Neuronal stem cell (in vitro differentiated cells): ENCODE measurements around the gene CENPU.
A peak's percentile ranks its signal among the peaks of the same experiment; 100 is the strongest.

ENCODE experiments used
- DNase-seq: peaks from one replicate; pipeline ENCODE4 v3.0.0-alpha.2; 2013; ENCODE audit warnings: low spot score
- H2AFZ ChIP-seq: one replicate; pipeline ENCODE4 v1.6.1; 2013; ENCODE audit warnings: mild to moderate bottlenecking, low read length, inconsistent platforms
- H2AK5ac ChIP-seq: 2 replicates; pipeline ENCODE4 v1.6.1; 2013; ENCODE audit warnings: low read depth, mild to moderate bottlenecking, inconsistent platforms, low read length, moderate library complexity, mixed read lengths
- H2BK120ac ChIP-seq: 2 replicates; pipeline ENCODE4 v1.6.1; 2013; ENCODE audit warnings: low read depth, mild to moderate bottlenecking, inconsistent platforms, low read length, moderate library complexity, mixed read lengths
- H2BK12ac ChIP-seq: one replicate; pipeline ENCODE4 v1.6.1; 2013; ENCODE audit warnings: low read length, inconsistent platforms
- H2BK15ac ChIP-seq: 2 replicates; pipeline ENCODE4 v1.6.1; 2013; ENCODE audit warnings: mild to moderate bottlenecking, low read length, inconsistent platforms, mixed read lengths
- H2BK5ac ChIP-seq: one replicate; pipeline ENCODE4 v1.6.1; 2013; ENCODE audit warnings: inconsistent platforms, mild to moderate bottlenecking, low read length, moderate library complexity
- H3K14ac ChIP-seq: one replicate; pipeline ENCODE4 v1.6.1; 2013; ENCODE audit warnings: low read length, inconsistent platforms
- H3K18ac ChIP-seq: 2 replicates; pipeline ENCODE4 v1.6.1; 2013; ENCODE audit warnings: low read length, inconsistent platforms
- H3K23ac ChIP-seq: 2 replicates; pipeline ENCODE4 v1.6.1; 2013; ENCODE audit warnings: low read depth, mild to moderate bottlenecking, mixed read lengths, low read length, inconsistent platforms; ENCODE audit not compliant: poor library complexity
- H3K27ac ChIP-seq: replicated peaks from 3 replicates; pipeline ENCODE4 v1.5.1; 2013; ENCODE audit warnings: low read length, inconsistent platforms
- H3K27me3 ChIP-seq, 3 experiments: 2 replicates each; pipeline ENCODE4 v1.6.1; 2013; ENCODE audit warnings: low read length in 3 of 3, mild to moderate bottlenecking in 2 of 3, inconsistent platforms in 1 of 3, low read depth in 1 of 3, mixed read lengths in 1 of 3, moderate library complexity in 1 of 3; ENCODE audit not compliant: control insufficient read depth in 3 of 3, insufficient read depth in 3 of 3
- H3K36me3 ChIP-seq, 2 donors: replicated peaks in 1 of 2; 2 replicates each; pipeline ENCODE4 v1.6.1; 2013; ENCODE audit warnings: low read length in 2 of 2; ENCODE audit not compliant: control insufficient read depth in 2 of 2, insufficient read depth in 2 of 2
- H3K4ac ChIP-seq: 2 replicates; pipeline ENCODE4 v1.6.1; 2013; ENCODE audit warnings: inconsistent platforms, mild to moderate bottlenecking, low read length, moderate library complexity
- H3K4me1 ChIP-seq, 2 donors: 1 replicate in 1 of 2; 2 replicates in 1 of 2; pipeline ENCODE4 v1.6.1; 2013; ENCODE audit warnings: low read length in 2 of 2, low read depth in 1 of 2; ENCODE audit not compliant: control insufficient read depth in 2 of 2, insufficient read depth in 1 of 2
- H3K4me2 ChIP-seq: one replicate; pipeline ENCODE4 v1.6.1; 2013; ENCODE audit warnings: mild to moderate bottlenecking, low read length, inconsistent platforms; ENCODE audit not compliant: insufficient read depth, poor library complexity, severe bottlenecking
- H3K4me3 ChIP-seq, 2 donors: 2 replicates each; pipeline ENCODE4 v1.5.1; 2013; ENCODE audit warnings: low read length in 2 of 2, mild to moderate bottlenecking in 2 of 2, inconsistent platforms in 1 of 2, moderate library complexity in 1 of 2
- H3K79me1 ChIP-seq: one replicate; pipeline ENCODE4 v1.6.1; 2013; ENCODE audit warnings: low read depth, mild to moderate bottlenecking, inconsistent platforms, low read length, moderate library complexity
- H3K9ac ChIP-seq: one replicate; pipeline ENCODE4 v1.6.1; 2013; ENCODE audit warnings: mild to moderate bottlenecking, low read depth, low read length, inconsistent platforms; ENCODE audit not compliant: poor library complexity
- H3K9me3 ChIP-seq, 2 donors: replicated peaks in 1 of 2; 2 replicates each; pipeline versions ENCODE3 to v1.6.1; 2013; ENCODE audit warnings: low read length in 2 of 2, mild to moderate bottlenecking in 2 of 2, inconsistent platforms in 1 of 2, low read depth in 1 of 2, mixed read lengths in 1 of 2, moderate library complexity in 1 of 2; ENCODE audit not compliant: control insufficient read depth in 2 of 2, insufficient read depth in 1 of 2
- H4K8ac ChIP-seq: one replicate; pipeline ENCODE4 v1.6.1; 2013; ENCODE audit warnings: low read depth, mild to moderate bottlenecking, inconsistent platforms, low read length, moderate library complexity
- H4K91ac ChIP-seq: one replicate; pipeline ENCODE4 v1.6.1; 2013; ENCODE audit warnings: low read length, low read depth, mild to moderate bottlenecking, inconsistent platforms; ENCODE audit not compliant: poor library complexity
- WGBS, 2 donors: extraction: QIAGEN DNeasy Blood & Tissue Kit; methylation state at CpG; one replicate each; pipeline ENCODE4 v1.1.7; 2013; ENCODE audit warnings: missing lambda C conversion rate in 2 of 2, mixed read lengths in 1 of 2; ENCODE audit not compliant: insufficient read length in 2 of 2, insufficient replicate concordance in 1 of 2; ENCODE audit errors: extremely low coverage in 2 of 2; 5-methylcytosine and 5-hydroxymethylcytosine counted together

CENPU gene

DNA sequence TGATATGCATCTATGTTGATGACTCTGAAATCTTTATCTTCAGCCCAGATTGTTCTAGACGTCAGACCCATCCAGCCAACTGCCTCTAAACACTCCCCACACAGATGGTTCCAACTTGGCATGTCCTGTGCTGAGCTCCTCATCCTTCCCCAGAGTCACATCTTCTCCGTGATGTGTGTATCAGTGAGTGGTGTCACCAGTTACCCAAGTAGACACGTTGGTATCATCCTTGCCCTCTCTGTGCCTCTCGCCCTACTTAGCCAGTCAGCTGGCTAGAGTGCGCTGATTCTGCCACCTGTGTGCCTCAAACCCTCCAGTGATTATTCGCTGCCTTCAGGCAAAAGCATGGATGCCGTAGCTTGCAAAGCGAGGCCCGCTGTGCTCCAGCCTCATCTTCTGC lies 65.8 kb downstream of the CENPU start:
- Histone ChIP-seq H3K4me2 (no peak overlapping the region), H3K27ac (no peak overlapping the region), H3K23ac (no peak overlapping the region), H3K79me1 (peaks cover 2% of the 10 kb centered on the region), H2BK120ac (no peak overlapping the region), H2BK12ac (no peak overlapping the region), H3K4me3 (peak overlapping the region in 1 of 2 donors; percentile 24), H3K9me3 (no peaks in the 10 kb centered on the region), H3K4me1 (no peaks in the 10 kb centered on the region), H4K91ac (no peak overlapping the region), H3K4ac (no peak overlapping the region), H2AK5ac (no peak overlapping the region), H2BK15ac (no peak overlapping the region), H2BK5ac (no peak overlapping the region), H3K18ac (no peak overlapping the region), H3K14ac (no peak overlapping the region), H3K36me3 (peaks cover 11 to 92% of the 10 kb centered on the region in 2 donors), H2AFZ (no peak overlapping the region), H4K8ac (no peak overlapping the region), H3K9ac (no peak overlapping the region), H3K27me3 (no peaks in the 10 kb centered on the region)
- WGBS, 2 donors = no CpG with 5 or more reads among the region's 9 CpGs
- no peak for DNase-seq

- Histone ChIP-seq H3K4ac (no peak overlapping the region), H3K27ac (no peak overlapping the region), H2BK120ac (no peak overlapping the region), H2AK5ac (no peak overlapping the region), H2AFZ (no peak overlapping the region), H2BK12ac (no peak overlapping the region), H2BK5ac (no peak overlapping the region), H3K18ac (no peak overlapping the region), H4K8ac (no peak overlapping the region), H3K4me2 (no peak overlapping the region), H4K91ac (no peak overlapping the region), H3K9me3 (no peaks in the 10 kb centered on the region), H3K27me3 (no peaks in the 10 kb centered on the region), H3K79me1 (no peaks in the 10 kb centered on the region), H3K4me3 (no peak overlapping the region), H3K14ac (no peak overlapping the region), H3K36me3 (peaks cover 4 to 84% of the 10 kb centered on the region in 2 donors), H2BK15ac (no peak overlapping the region), H3K9ac (no peak overlapping the region), H3K4me1 (no peaks in the 10 kb centered on the region), H3K23ac (no peak overlapping the region)
- WGBS, 2 donors = no CpG with 5 or more reads among the region's 6 CpGs
- DNase-seq = no peak
Observed at GRCh38 chr4:184666670-184667069, 67.2 kb downstream of the CENPU start.

DNA sequence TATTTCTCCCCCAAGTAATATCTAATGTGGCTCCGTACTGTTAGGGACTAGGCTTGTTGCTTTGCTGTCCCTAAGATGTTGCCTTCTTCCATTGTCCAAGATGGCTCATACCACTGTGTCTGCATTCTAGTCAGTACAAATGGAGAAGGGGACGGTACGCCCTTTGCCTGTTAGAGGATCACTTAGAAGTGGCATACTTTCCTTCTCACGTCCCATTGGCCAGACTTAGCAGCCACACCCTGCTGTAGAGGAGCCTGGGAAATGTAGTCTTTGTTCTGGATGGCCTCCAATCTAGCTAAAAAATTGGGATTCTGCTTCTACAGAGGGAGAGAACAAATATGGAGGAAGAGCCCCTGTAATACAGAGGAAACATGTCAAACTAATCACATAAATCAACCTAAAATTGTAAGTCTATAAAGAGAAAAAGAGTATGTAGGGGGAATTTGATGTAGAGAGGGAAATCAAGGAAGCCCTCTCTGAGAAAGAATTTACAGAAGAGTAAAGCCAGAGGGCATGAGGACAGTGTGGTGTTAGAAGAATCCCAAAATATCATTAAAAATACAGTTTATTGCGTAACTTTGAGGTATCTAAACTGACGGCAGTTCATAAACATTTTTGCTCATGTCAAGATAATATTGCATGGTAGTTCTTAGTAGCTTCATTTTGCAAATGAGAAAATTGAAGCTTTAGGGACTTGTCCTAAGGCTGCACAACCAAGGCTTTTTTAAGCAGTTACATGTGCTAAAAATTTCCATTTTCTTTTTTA lies 69.3 kb downstream of the CENPU start:
- no peaks in the 10 kb centered on the region for H3K4me1 ChIP-seq
- no peak for DNase-seq

GRCh38 chr4:184662236-184662635 lies 71.7 kb downstream of the CENPU start:
- no peaks in the 10 kb centered on the region for H3K9me3 ChIP-seq
- no peak overlapping the region for H3K9ac ChIP-seq
- no peak overlapping the region for H3K4ac ChIP-seq
- no peak overlapping the region for H4K91ac ChIP-seq
- H3K27ac ChIP-seq = no peak overlapping the region
- no peaks in the 10 kb centered on the region for H3K27me3 ChIP-seq
- no peak overlapping the region for H2AFZ ChIP-seq
- no peak overlapping the region for H2BK5ac ChIP-seq
- H3K4me1 ChIP-seq = no peaks in the 10 kb centered on the region
- H2AK5ac ChIP-seq = no peak overlapping the region
- H3K4me3 ChIP-seq = no peak overlapping the region
- no peak overlapping the region for H2BK12ac ChIP-seq
- peaks cover 0 to 82% of the 10 kb centered on the region in 2 donors for H3K36me3 ChIP-seq
- no CpG with 5 or more reads among the region's 1 CpG for WGBS, 2 donors
- H2BK120ac ChIP-seq = no peak overlapping the region
- no peak for DNase-seq
- no peak overlapping the region for H3K14ac ChIP-seq
- no peak overlapping the region for H2BK15ac ChIP-seq
- H3K23ac ChIP-seq = no peak overlapping the region
- no peak overlapping the region for H4K8ac ChIP-seq
- no peaks in the 10 kb centered on the region for H3K79me1 ChIP-seq
- no peak overlapping the region for H3K18ac ChIP-seq
- no peak overlapping the region for H3K4me2 ChIP-seq

More for the DNA sequence above, 69.3 kb downstream of the CENPU start:
- no peak overlapping the region for H3K18ac ChIP-seq
- no CpG with 5 or more reads among the region's 6 CpGs for WGBS, 2 donors
- no peak overlapping the region for H2AFZ ChIP-seq
- H3K9me3 ChIP-seq = no peaks in the 10 kb centered on the region
- H2BK120ac ChIP-seq = no peak overlapping the region
- H2AK5ac ChIP-seq = no peak overlapping the region
- no peak overlapping the region for H3K4me2 ChIP-seq
- peaks cover 4 to 86% of the 10 kb centered on the region in 2 donors for H3K36me3 ChIP-seq
- H2BK15ac ChIP-seq = no peak overlapping the region
- no peak overlapping the region for H3K4ac ChIP-seq
- H3K27me3 ChIP-seq = no peaks in the 10 kb centered on the region
- no peak overlapping the region for H3K27ac ChIP-seq
- no peak overlapping the region for H3K4me3 ChIP-seq
- no peak overlapping the region for H2BK5ac ChIP-seq
- H2BK12ac ChIP-seq = no peak overlapping the region
- no peak overlapping the region for H3K14ac ChIP-seq
- no peaks in the 10 kb centered on the region for H3K79me1 ChIP-seq
- no peak overlapping the region for H3K9ac ChIP-seq
- no peak overlapping the region for H3K23ac ChIP-seq
- H4K91ac ChIP-seq = no peak overlapping the region
- no peak overlapping the region for H4K8ac ChIP-seq
